ENCODE results near the gene RBM46.

Gene RBM46

GRCh38 chr4:154760895-154761294 is 20.2 kb upstream of the RBM46 start:
- no peaks in the 10 kb centered on the region for H3K4me1 Mint-ChIP-seq (ENCODE audit: low read depth in 2 of 2)
- H3K9me3 Mint-ChIP-seq, result peaks cover 0 to 1% of the 10 kb centered on the region in 2 donors
- no peak overlapping the region for H3K27ac Mint-ChIP-seq
- H3K36me3 Mint-ChIP-seq (ENCODE audit: insufficient read depth), result no peaks in the 10 kb centered on the region
- H3K27me3 Mint-ChIP-seq, result no peaks in the 10 kb centered on the region
- no peak overlapping the region for H3K4me3 Mint-ChIP-seq
- DNase-seq, result no peak
- ATAC-seq (replicated peaks), result no peak

- Mint-ChIP-seq H3K4me3 (no peak overlapping the region), H3K36me3 (ENCODE audit: insufficient read depth) (no peaks in the 10 kb centered on the region), H3K4me1 (ENCODE audit: low read depth in 2 of 2) (no peaks in the 10 kb centered on the region)
Observed at GRCh38 chr4:154778264-154778663, 2.8 kb upstream of the RBM46 start.

GRCh38 chr4:154779362-154779947 is 1.6 kb upstream of the RBM46 start:
- H3K27me3 Mint-ChIP-seq, result peaks cover 0 to 7% of the 10 kb centered on the region in 2 donors
- ATAC-seq (replicated peaks) (no peak), DNase-seq (no peak)
- H3K4me3 Mint-ChIP-seq, result no peak overlapping the region
- no peaks in the 10 kb centered on the region for H3K36me3 Mint-ChIP-seq (ENCODE audit: insufficient read depth)
- peaks cover 0 to 8% of the 10 kb centered on the region in 2 donors for H3K9me3 Mint-ChIP-seq
- no peaks in the 10 kb centered on the region for H3K4me1 Mint-ChIP-seq (ENCODE audit: low read depth in 2 of 2)
- H3K27ac Mint-ChIP-seq, result no peak overlapping the region

More at GRCh38 chr4:154778264-154778663, 2.8 kb upstream of the RBM46 start:
- no peak overlapping the region for H3K27ac Mint-ChIP-seq
- DNase-seq (no peak), ATAC-seq (replicated peaks) (no peak)
- H3K9me3 Mint-ChIP-seq, result peaks cover 0 to 8% of the 10 kb centered on the region in 2 donors
- H3K27me3 Mint-ChIP-seq, result peaks cover 0 to 7% of the 10 kb centered on the region in 2 donors

GRCh38 chr4:154781983-154782293 is 866 bp downstream of the RBM46 start:
- DNase-seq, result no peak
- no peak overlapping the region for H3K27ac Mint-ChIP-seq
- no peak overlapping the region for H3K4me3 Mint-ChIP-seq
- H3K27me3 Mint-ChIP-seq, result peaks cover 0 to 7% of the 10 kb centered on the region in 2 donors
- no peak for ATAC-seq (replicated peaks)
- no peaks in the 10 kb centered on the region for H3K9me3 Mint-ChIP-seq
- H3K4me1 Mint-ChIP-seq (ENCODE audit: low read depth in 2 of 2), result no peaks in the 10 kb centered on the region
- no peaks in the 10 kb centered on the region for H3K36me3 Mint-ChIP-seq (ENCODE audit: insufficient read depth)

- H3K27ac Mint-ChIP-seq, result no peak overlapping the region
- no peak for ATAC-seq (replicated peaks)
Observed at GRCh38 chr4:154807042-154807630, 26.1 kb downstream of the RBM46 start.

GRCh38 chr4:154818230-154818629 is 37.2 kb downstream of the RBM46 start:
- H3K4me3 Mint-ChIP-seq, result no peak overlapping the region
- ATAC-seq (replicated peaks) (no peak), DNase-seq (no peak)
- H3K9me3 Mint-ChIP-seq, result peaks cover 2 to 11% of the 10 kb centered on the region in 2 donors
- no peaks in the 10 kb centered on the region for H3K27me3 Mint-ChIP-seq
- no peak overlapping the region for H3K27ac Mint-ChIP-seq
- H3K4me1 Mint-ChIP-seq (ENCODE audit: low read depth in 2 of 2), result no peaks in the 10 kb centered on the region
- no peaks in the 10 kb centered on the region for H3K36me3 Mint-ChIP-seq (ENCODE audit: insufficient read depth)

More at GRCh38 chr4:154807042-154807630, 26.1 kb downstream of the RBM46 start:
- Mint-ChIP-seq H3K36me3 (ENCODE audit: insufficient read depth) (no peaks in the 10 kb centered on the region), H3K4me1 (ENCODE audit: low read depth in 2 of 2) (no peaks in the 10 kb centered on the region), H3K27me3 (no peaks in the 10 kb centered on the region), H3K9me3 (no peaks in the 10 kb centered on the region), H3K4me3 (no peak overlapping the region)
- no peak for DNase-seq

- Mint-ChIP-seq H3K4me3 (no peak overlapping the region), H3K36me3 (ENCODE audit: insufficient read depth) (no peaks in the 10 kb centered on the region), H3K27me3 (no peaks in the 10 kb centered on the region), H3K9me3 (peaks cover 2 to 11% of the 10 kb centered on the region in 2 donors), H3K4me1 (ENCODE audit: low read depth in 2 of 2) (no peaks in the 10 kb centered on the region), H3K27ac (no peak overlapping the region)
- DNase-seq (no peak), ATAC-seq (replicated peaks) (no peak)
Observed at GRCh38 chr4:154822775-154823174, 41.7 kb downstream of the RBM46 start.

- Mint-ChIP-seq H3K27me3 (no peaks in the 10 kb centered on the region), H3K4me3 (no peak overlapping the region), H3K36me3 (ENCODE audit: insufficient read depth) (no peaks in the 10 kb centered on the region), H3K4me1 (ENCODE audit: low read depth in 2 of 2) (no peaks in the 10 kb centered on the region), H3K9me3 (peaks cover 5 to 8% of the 10 kb centered on the region in 2 donors), H3K27ac (no peak overlapping the region)
- DNase-seq (no peak), ATAC-seq (replicated peaks) (no peak)
Observed at GRCh38 chr4:154836030-154836429, 55.0 kb downstream of the RBM46 start.

GRCh38 chr4:154836513-154836912 is 55.4 kb downstream of the RBM46 start:
- ATAC-seq (replicated peaks) (no peak), DNase-seq (no peak)
- Mint-ChIP-seq H3K9me3 (peaks cover 5 to 8% of the 10 kb centered on the region in 2 donors), H3K4me1 (ENCODE audit: low read depth in 2 of 2) (no peaks in the 10 kb centered on the region), H3K27me3 (no peaks in the 10 kb centered on the region), H3K36me3 (ENCODE audit: insufficient read depth) (no peaks in the 10 kb centered on the region), H3K4me3 (no peak overlapping the region), H3K27ac (no peak overlapping the region)

GRCh38 chr4:154838155-154838554 is 57.1 kb downstream of the RBM46 start:
- Mint-ChIP-seq H3K9me3 (peaks cover 0 to 2% of the 10 kb centered on the region in 2 donors), H3K27ac (no peak overlapping the region), H3K4me3 (no peak overlapping the region), H3K4me1 (ENCODE audit: low read depth in 2 of 2) (no peaks in the 10 kb centered on the region), H3K36me3 (ENCODE audit: insufficient read depth) (no peaks in the 10 kb centered on the region), H3K27me3 (no peaks in the 10 kb centered on the region)
- DNase-seq (no peak), ATAC-seq (replicated peaks) (no peak)

- Mint-ChIP-seq H3K27me3 (no peaks in the 10 kb centered on the region), H3K4me1 (ENCODE audit: low read depth in 2 of 2) (no peaks in the 10 kb centered on the region), H3K4me3 (no peak overlapping the region), H3K36me3 (ENCODE audit: insufficient read depth) (no peaks in the 10 kb centered on the region), H3K9me3 (peaks cover 0 to 2% of the 10 kb centered on the region in 2 donors), H3K27ac (no peak overlapping the region)
- ATAC-seq (replicated peaks) (no peak), DNase-seq (no peak)
Observed at GRCh38 chr4:154838694-154839093, 57.6 kb downstream of the RBM46 start.

GRCh38 chr4:154854362-154854761 is 73.3 kb downstream of the RBM46 start:
- no peak overlapping the region for H3K27ac Mint-ChIP-seq

GRCh38 chr4:154858166-154858565 is 77.1 kb downstream of the RBM46 start:
- no peak overlapping the region for H3K4me3 Mint-ChIP-seq
- no peak overlapping the region for H3K27ac Mint-ChIP-seq
- H3K36me3 Mint-ChIP-seq (ENCODE audit: insufficient read depth), result peaks cover 2% of the 10 kb centered on the region
- peaks cover 13 to 15% of the 10 kb centered on the region in 2 donors for H3K9me3 Mint-ChIP-seq
- DNase-seq (no peak), ATAC-seq (replicated peaks) (no peak)
- no peaks in the 10 kb centered on the region for H3K27me3 Mint-ChIP-seq
- no peaks in the 10 kb centered on the region for H3K4me1 Mint-ChIP-seq (ENCODE audit: low read depth in 2 of 2)

More at GRCh38 chr4:154854362-154854761, 73.3 kb downstream of the RBM46 start:
- peaks cover 9 to 10% of the 10 kb centered on the region in 2 donors for H3K9me3 Mint-ChIP-seq
- no peaks in the 10 kb centered on the region for H3K27me3 Mint-ChIP-seq
- no peak overlapping the region for H3K4me3 Mint-ChIP-seq
- DNase-seq, result no peak
- H3K36me3 Mint-ChIP-seq (ENCODE audit: insufficient read depth), result peaks cover 2% of the 10 kb centered on the region
- no peaks in the 10 kb centered on the region for H3K4me1 Mint-ChIP-seq (ENCODE audit: low read depth in 2 of 2)
- ATAC-seq (replicated peaks), result no peak

GRCh38 chr4:154868414-154869194 is 87.5 kb downstream of the RBM46 start:
- DNase-seq, result no peak
- Mint-ChIP-seq H3K27ac (no peak overlapping the region), H3K36me3 (ENCODE audit: insufficient read depth) (no peaks in the 10 kb centered on the region), H3K9me3 (peaks cover 4 to 6% of the 10 kb centered on the region in 2 donors), H3K4me3 (no peak overlapping the region), H3K4me1 (ENCODE audit: low read depth in 2 of 2) (no peaks in the 10 kb centered on the region), H3K27me3 (no peaks in the 10 kb centered on the region)
- ATAC-seq (replicated peaks), result no peak

All from effector memory CD8-positive, alpha-beta T cell (primary cell).